Measurements from ENCODE around the gene CRYBA4.

The CRYBA4 gene

DNA sequence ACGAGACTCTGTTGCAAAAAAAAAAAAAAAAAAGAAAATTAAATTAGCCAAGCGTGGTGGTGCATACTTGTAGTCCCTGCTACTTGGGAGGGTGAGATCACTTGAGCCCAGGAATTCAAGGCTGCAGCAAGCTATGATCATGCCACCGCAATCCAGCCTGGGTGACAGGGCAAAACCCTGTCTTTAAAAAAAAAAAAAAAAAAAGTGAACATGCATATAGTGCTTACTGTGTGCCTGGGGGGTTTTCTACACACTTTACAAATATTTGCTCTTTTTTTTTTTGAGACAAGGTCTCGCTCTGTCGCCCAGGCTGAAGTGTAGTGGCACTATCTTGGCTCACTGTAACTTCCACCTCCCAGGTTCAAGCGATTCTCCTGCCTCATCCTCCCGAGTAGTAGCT, 44.7 kb upstream of the CRYBA4 start:
- TF ChIP-seq, protein P1, sequence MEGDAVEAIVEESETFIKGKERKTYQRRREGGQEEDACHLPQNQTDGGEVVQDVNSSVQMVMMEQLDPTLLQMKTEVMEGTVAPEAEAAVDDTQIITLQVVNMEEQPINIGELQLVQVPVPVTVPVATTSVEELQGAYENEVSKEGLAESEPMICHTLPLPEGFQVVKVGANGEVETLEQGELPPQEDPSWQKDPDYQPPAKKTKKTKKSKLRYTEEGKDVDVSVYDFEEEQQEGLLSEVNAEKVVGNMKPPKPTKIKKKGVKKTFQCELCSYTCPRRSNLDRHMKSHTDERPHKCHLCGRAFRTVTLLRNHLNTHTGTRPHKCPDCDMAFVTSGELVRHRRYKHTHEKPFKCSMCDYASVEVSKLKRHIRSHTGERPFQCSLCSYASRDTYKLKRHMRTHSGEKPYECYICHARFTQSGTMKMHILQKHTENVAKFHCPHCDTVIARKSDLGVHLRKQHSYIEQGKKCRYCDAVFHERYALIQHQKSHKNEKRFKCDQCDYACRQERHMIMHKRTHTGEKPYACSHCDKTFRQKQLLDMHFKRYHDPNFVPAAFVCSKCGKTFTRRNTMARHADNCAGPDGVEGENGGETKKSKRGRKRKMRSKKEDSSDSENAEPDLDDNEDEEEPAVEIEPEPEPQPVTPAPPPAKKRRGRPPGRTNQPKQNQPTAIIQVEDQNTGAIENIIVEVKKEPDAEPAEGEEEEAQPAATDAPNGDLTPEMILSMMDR (IDR thresholded peaks at IDR 0.05; ENCODE audit: borderline replicate concordance, extremely low read depth, low read length, poor library complexity, severe bottlenecking) = no peak
- TF ChIP-seq EZH2 (IDR thresholded peaks at IDR 0.05; ENCODE audit: borderline replicate concordance, low read depth, low read length, severe bottlenecking) = no peak
- Histone ChIP-seq H2AFZ (ENCODE audit: low read depth, low read length) (no peak overlapping the region), H3K27me3 (ENCODE audit: insufficient read depth, low read length, poor library complexity) (no peaks in the 10 kb centered on the region), H4K20me1 (ENCODE audit: insufficient read depth, low read length) (peaks cover 5% of the 10 kb centered on the region; the same call in 1 of the 2 replicates), H3K9me3 (ENCODE audit: insufficient read depth, low read length, severe bottlenecking) (no peaks in the 10 kb centered on the region), H3K36me3 (ENCODE audit: insufficient read depth, low read length) (0 out of 2 replicates have a peak, but pooled peaks cover 3% of the 10 kb centered on the region), H3K9ac (ENCODE audit: low read depth, low read length) (no peak overlapping the region), H3K27ac (ENCODE audit: low read length) (no peak overlapping the region), H3K4me1 (ENCODE audit: insufficient read depth, low read length) (peaks cover 28% of the 10 kb centered on the region), H3K4me2 (ENCODE audit: insufficient read depth, low read length) (no peak overlapping the region), H3K79me2 (ENCODE audit: insufficient read depth, low read length) (peaks cover 4% of the 10 kb centered on the region), H3K4me3 (ENCODE audit: low read depth in 1 of 2, low read length in 2 of 2) (no peak overlapping the region)
- ATAC-seq (ENCODE audit: insufficient read depth, low read depth) = no peak
- no peak for DNase-seq

DNA sequence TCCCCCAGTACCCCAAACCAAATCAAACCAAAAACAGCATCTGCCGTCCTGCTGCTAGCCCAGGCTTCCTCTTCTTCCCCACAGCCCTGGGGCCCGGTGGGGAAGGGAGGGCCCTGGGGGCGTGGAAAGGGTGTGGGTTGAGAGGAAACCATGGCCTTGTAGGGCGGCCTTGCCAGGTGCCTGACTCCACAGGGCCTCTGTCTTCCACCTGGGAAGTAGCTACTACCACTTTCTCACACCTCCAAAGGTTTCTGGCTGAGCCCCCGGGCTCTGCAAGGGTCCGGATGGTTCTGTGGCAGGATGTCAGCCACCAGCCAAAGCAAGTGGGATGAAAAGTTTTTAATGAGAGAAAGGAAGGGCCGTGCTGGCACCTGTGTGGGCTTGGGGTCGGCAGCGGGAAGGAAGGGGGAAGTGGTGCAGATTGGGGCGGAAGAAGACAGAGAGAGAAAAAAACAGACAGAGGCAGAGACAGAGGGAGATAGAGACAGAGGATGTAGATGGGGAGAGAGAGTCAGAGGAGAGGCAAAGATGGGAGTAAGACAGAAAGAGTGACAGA, 42.4 kb upstream of the CRYBA4 start:
- peak; percentile 89 for DNase-seq
- peak overlapping the region; percentile 55 for H3K27ac ChIP-seq (ENCODE audit: low read length)
- no peak overlapping the region; the same call in 1 of the 2 replicates for H3K9ac ChIP-seq (ENCODE audit: low read depth, low read length)
- peak overlapping the region in 1 of 2 experiments; percentile 15; a peak in 2 of 4 replicates for H3K4me3 ChIP-seq (ENCODE audit: low read depth in 1 of 2, low read length in 2 of 2)
- no peaks in the 10 kb centered on the region for H3K27me3 ChIP-seq (ENCODE audit: insufficient read depth, low read length, poor library complexity)
- TF ChIP-seq EZH2 (IDR thresholded peaks at IDR 0.05; ENCODE audit: borderline replicate concordance, low read depth, low read length, severe bottlenecking) = no peak
- TF ChIP-seq, protein P1 (IDR thresholded peaks at IDR 0.05; ENCODE audit: borderline replicate concordance, extremely low read depth, low read length, poor library complexity, severe bottlenecking) = no peak
- H3K4me2 ChIP-seq (ENCODE audit: insufficient read depth, low read length) = peak overlapping the region; percentile 57
- H3K4me1 ChIP-seq (ENCODE audit: insufficient read depth, low read length) = peaks cover 28% of the 10 kb centered on the region
- H2AFZ ChIP-seq (ENCODE audit: low read depth, low read length) = peak overlapping the region; percentile 46
- peaks cover 5% of the 10 kb centered on the region; the same call in 1 of the 2 replicates for H4K20me1 ChIP-seq (ENCODE audit: insufficient read depth, low read length)
- peaks cover 4% of the 10 kb centered on the region for H3K79me2 ChIP-seq (ENCODE audit: insufficient read depth, low read length)
- ATAC-seq (ENCODE audit: insufficient read depth, low read depth) = peak; percentile 92
- peaks cover 8% of the 10 kb centered on the region; the same call in 1 of the 2 replicates for H3K36me3 ChIP-seq (ENCODE audit: insufficient read depth, low read length)
- H3K9me3 ChIP-seq (ENCODE audit: insufficient read depth, low read length, severe bottlenecking) = no peaks in the 10 kb centered on the region

DNA sequence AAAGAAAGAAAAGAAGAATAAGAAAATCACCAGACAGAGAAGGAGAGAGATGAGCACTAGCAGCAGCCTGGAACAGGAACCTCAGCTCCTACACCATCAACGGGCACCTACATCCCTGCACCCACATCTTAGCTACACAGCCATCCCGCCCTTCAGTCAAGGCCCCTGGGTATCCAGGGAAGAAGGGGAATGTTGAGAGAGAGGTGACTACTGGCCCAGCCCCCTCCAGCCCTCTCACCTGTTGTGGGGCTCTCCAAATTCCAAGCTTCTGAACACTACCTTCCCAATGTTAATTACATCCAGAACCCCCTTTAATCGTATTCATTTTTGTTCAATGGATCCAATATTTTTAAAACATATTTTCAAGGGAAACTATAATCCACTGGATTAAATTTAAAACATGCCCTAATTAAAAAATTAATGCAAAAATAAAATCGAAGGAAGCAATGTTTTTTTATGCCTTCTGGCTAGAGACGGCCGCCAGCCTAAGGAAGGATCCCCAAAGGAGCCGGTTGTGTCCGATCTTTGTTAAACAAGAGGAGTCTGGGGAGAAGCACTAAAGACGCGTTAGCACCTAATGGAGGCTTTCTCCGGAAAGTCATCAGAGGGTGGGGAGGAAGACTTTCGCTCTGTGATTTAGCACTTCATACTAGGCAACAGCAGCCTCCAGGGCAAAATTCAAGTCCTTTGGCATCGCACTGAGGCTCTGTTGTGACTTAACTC, 41.4 kb upstream of the CRYBA4 start:
- H4K20me1 ChIP-seq (ENCODE audit: insufficient read depth, low read length) = peaks cover 5% of the 10 kb centered on the region
- no peak for TF ChIP-seq EZH2 (IDR thresholded peaks at IDR 0.05; ENCODE audit: borderline replicate concordance, low read depth, low read length, severe bottlenecking)
- TF ChIP-seq, protein P1 (IDR thresholded peaks at IDR 0.05; ENCODE audit: borderline replicate concordance, extremely low read depth, low read length, poor library complexity, severe bottlenecking) = no peak
- H3K9me3 ChIP-seq (ENCODE audit: insufficient read depth, low read length, severe bottlenecking) = no peaks in the 10 kb centered on the region
- peak overlapping the region; percentile 29; the same call in 1 of the 2 replicates for H3K9ac ChIP-seq (ENCODE audit: low read depth, low read length)
- no peaks in the 10 kb centered on the region for H3K27me3 ChIP-seq (ENCODE audit: insufficient read depth, low read length, poor library complexity)
- H3K27ac ChIP-seq (ENCODE audit: low read length) = peak overlapping the region; percentile 55
- peak overlapping the region; percentile 57 for H3K4me2 ChIP-seq (ENCODE audit: insufficient read depth, low read length)
- peaks cover 8% of the 10 kb centered on the region; the same call in 1 of the 2 replicates for H3K36me3 ChIP-seq (ENCODE audit: insufficient read depth, low read length)
- no peak for DNase-seq
- H3K4me3 ChIP-seq (ENCODE audit: low read depth in 1 of 2, low read length in 2 of 2) = 0 out of 4 replicates have a peak overlapping the region, but pooled peaks of 1 of the 2 experiments have one; percentile 12
- H3K4me1 ChIP-seq (ENCODE audit: insufficient read depth, low read length) = peaks cover 28% of the 10 kb centered on the region
- H3K79me2 ChIP-seq (ENCODE audit: insufficient read depth, low read length) = peaks cover 4% of the 10 kb centered on the region
- no peak overlapping the region for H2AFZ ChIP-seq (ENCODE audit: low read depth, low read length)
- ATAC-seq (ENCODE audit: insufficient read depth, low read depth) = no peak

All from DND-41 (cell line).